Measurements from ENCODE around the gene CLN5. TPM values are rescaled to one million over a fixed set of nuclear protein-coding genes. Genes with fewer than 3 reads are reported as not detected.

CLN5 gene
- total RNA-seq, 1 donor from 2014 or later: 22.7 TPM

GRCh38 chr13:77028202-77028601, 36.3 kb downstream of the CLN5 start:
- DNase-seq (ENCODE audit: low spot score): no peak
- H3K9me3 Mint-ChIP-seq (ENCODE audit: low read depth): no peaks in the 10 kb centered on the region
- H3K36me3 Mint-ChIP-seq (ENCODE audit: low read depth): peaks cover 1% of the 10 kb centered on the region
- H3K4me1 Mint-ChIP-seq (ENCODE audit: low read depth): peaks cover 43% of the 10 kb centered on the region
- H3K4me3 Mint-ChIP-seq (ENCODE audit: unreplicated experiment): peak overlapping the region; percentile 92
- no peaks in the 10 kb centered on the region for H3K27me3 Mint-ChIP-seq (ENCODE audit: low read depth)
- peak overlapping the region; percentile 98 for H3K27ac Mint-ChIP-seq (ENCODE audit: unreplicated experiment)
- no peak for TF ChIP-seq CTCF (IDR thresholded peaks at IDR 0.05)

GRCh38 chr13:77029436-77029835, 37.6 kb downstream of the CLN5 start:
- peaks cover 1% of the 10 kb centered on the region for H3K36me3 Mint-ChIP-seq (ENCODE audit: low read depth)
- TF ChIP-seq CTCF (IDR thresholded peaks at IDR 0.05): no peak
- H3K9me3 Mint-ChIP-seq (ENCODE audit: low read depth): no peaks in the 10 kb centered on the region
- no peak overlapping the region for H3K4me3 Mint-ChIP-seq (ENCODE audit: unreplicated experiment)
- DNase-seq (ENCODE audit: low spot score): no peak
- no peak overlapping the region for H3K27ac Mint-ChIP-seq (ENCODE audit: unreplicated experiment)
- peaks cover 31% of the 10 kb centered on the region for H3K4me1 Mint-ChIP-seq (ENCODE audit: low read depth)
- no peaks in the 10 kb centered on the region for H3K27me3 Mint-ChIP-seq (ENCODE audit: low read depth)

DNA sequence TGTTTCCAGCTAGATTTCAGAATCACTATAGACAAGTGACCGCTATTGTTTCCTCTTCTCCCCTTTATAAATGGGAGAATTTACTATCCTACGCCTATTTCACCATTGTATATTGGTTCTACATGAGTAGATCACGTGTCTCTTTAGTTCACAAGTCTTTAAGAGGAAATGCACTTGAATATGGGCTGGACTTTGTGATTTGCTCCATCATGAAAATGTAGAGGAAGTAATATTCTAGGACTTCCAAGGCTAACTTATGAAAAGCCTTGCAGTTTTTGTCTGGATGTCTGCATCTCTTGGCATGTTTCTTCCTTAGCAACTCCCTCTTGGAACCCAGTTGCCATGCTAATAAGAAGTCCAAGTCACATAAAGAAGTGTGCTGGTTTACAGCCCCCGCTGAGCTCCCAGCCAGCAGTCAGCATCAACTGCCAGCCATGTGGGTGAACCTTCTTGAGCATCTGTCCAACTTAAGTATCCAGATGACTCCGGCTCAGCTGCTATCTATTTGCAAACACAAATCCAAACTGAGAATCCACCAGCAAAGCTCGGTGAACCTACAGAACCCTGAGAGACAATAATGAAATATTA, 39.9 kb downstream of the CLN5 start:
- H3K4me1 Mint-ChIP-seq (ENCODE audit: low read depth): peaks cover 14% of the 10 kb centered on the region
- no peak overlapping the region for H3K27ac Mint-ChIP-seq (ENCODE audit: unreplicated experiment)
- TF ChIP-seq CTCF (IDR thresholded peaks at IDR 0.05): no peak
- DNase-seq (ENCODE audit: low spot score): no peak
- peaks cover 1% of the 10 kb centered on the region for H3K36me3 Mint-ChIP-seq (ENCODE audit: low read depth)
- no peaks in the 10 kb centered on the region for H3K27me3 Mint-ChIP-seq (ENCODE audit: low read depth)
- H3K9me3 Mint-ChIP-seq (ENCODE audit: low read depth): no peaks in the 10 kb centered on the region
- no peak overlapping the region for H3K4me3 Mint-ChIP-seq (ENCODE audit: unreplicated experiment)

DNA sequence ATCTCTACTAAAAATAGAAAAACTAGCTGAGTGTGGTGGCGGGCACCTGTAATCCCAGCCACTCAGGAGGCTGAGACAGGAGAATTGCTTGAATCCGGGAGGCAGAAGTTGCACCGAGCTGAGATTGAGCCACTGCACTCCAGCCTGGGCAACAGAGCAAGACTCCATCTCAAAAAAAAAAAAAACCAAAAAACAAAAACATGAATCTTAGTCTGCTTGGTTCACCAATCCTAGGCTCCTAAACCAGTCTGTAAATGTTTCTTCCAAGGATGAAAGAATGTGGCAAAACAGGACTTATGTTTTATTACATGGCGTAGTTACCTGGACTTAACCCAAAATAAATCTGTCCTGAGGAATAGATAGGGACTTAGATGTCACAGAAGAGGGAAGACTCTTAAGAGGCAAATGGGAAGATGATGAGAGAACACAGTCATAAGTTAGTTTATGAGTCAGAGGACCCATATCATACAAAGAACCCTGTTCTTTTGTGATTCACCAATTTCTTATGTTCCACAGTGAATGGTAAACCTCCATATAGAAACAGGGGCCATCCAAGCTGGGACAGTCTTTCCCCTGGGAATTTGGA, 41.9 kb downstream of the CLN5 start:
- Mint-ChIP-seq H3K27me3 (ENCODE audit: low read depth) (no peaks in the 10 kb centered on the region), H3K36me3 (ENCODE audit: low read depth) (no peaks in the 10 kb centered on the region), H3K4me1 (ENCODE audit: low read depth) (no peaks in the 10 kb centered on the region), H3K27ac (ENCODE audit: unreplicated experiment) (no peak overlapping the region), H3K9me3 (ENCODE audit: low read depth) (no peaks in the 10 kb centered on the region), H3K4me3 (ENCODE audit: unreplicated experiment) (no peak overlapping the region)
- no peak for TF ChIP-seq CTCF (IDR thresholded peaks at IDR 0.05)
- DNase-seq (ENCODE audit: low spot score): no peak

DNA sequence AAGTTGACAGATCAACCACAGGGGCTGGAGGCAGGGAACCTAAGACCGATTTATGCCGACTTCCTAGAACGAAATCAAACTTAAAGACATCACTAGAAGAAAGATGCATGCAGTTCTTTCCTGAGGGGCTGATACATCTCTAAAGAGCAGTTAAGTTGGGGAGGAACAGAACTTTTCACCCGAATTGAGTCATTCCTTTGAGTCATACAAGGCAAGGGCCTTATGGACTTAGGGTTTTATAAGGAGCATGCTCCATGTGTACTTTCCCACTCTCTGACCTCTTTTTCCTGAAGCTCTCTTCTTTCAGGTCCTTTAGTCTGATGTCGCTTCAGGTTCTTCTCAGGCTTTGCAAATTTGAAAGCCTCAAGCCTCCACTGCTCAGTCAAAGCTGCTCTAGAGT, 43.0 kb downstream of the CLN5 start:
- Mint-ChIP-seq H3K4me3 (ENCODE audit: unreplicated experiment) (no peak overlapping the region), H3K27me3 (ENCODE audit: low read depth) (no peaks in the 10 kb centered on the region), H3K27ac (ENCODE audit: unreplicated experiment) (no peak overlapping the region), H3K36me3 (ENCODE audit: low read depth) (peaks cover 3% of the 10 kb centered on the region), H3K4me1 (ENCODE audit: low read depth) (no peaks in the 10 kb centered on the region), H3K9me3 (ENCODE audit: low read depth) (no peaks in the 10 kb centered on the region)
- no peak for DNase-seq (ENCODE audit: low spot score)
- no peak for TF ChIP-seq CTCF (IDR thresholded peaks at IDR 0.05)
